DND-41 (cell line): ENCODE results near the gene CDPF1.

Experiments used
- EZH2 ChIP-seq: IDR thresholded peaks from 3 replicates; pipeline ENCODE4 v1.6.1; 2012; ENCODE audit warnings: borderline replicate concordance, low read depth, mild to moderate bottlenecking, moderate library complexity, low read length, inconsistent platforms; ENCODE audit not compliant: severe bottlenecking
- TF ChIP-seq, protein P1 (sequence below): IDR thresholded peaks from 2 replicates; pipeline ENCODE4 v1.5.1; 2012; ENCODE audit warnings: borderline replicate concordance, low read length, moderate library complexity, mild to moderate bottlenecking; ENCODE audit not compliant: poor library complexity, severe bottlenecking; ENCODE audit errors: extremely low read depth

DNA sequence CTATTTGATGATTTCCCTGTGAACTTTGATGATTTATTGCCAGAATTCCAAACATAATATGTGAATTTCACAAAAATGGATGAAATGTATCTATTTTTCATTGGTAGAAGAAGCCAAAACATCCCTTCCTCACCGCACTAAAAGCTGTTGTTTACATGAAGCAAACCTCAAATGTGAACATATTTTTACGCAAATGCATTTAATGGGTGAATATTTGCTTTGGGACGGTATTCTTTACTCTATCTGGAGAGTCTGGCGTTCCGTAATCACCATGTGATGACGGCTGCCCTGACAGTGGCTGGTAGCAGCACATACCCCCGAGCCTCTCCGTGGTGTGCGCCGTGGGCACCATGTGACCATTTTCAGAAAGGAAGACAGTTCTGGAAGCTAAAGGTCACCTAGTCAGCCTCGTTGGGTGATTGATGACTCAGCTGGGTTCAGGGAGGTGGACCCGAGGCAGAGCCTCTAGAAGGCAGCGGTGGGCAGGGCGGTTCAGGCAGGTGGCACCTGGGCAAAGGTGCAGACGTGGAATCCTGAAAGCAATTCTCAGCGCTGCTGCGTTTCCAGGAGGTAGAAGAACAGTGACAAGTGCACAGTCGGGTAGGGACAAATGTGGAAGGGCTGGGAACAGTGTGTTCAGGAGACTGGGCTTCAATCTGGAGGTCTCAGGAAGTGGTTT, 54.5 kb downstream of the CDPF1 start:
- TF ChIP-seq, protein P1, sequence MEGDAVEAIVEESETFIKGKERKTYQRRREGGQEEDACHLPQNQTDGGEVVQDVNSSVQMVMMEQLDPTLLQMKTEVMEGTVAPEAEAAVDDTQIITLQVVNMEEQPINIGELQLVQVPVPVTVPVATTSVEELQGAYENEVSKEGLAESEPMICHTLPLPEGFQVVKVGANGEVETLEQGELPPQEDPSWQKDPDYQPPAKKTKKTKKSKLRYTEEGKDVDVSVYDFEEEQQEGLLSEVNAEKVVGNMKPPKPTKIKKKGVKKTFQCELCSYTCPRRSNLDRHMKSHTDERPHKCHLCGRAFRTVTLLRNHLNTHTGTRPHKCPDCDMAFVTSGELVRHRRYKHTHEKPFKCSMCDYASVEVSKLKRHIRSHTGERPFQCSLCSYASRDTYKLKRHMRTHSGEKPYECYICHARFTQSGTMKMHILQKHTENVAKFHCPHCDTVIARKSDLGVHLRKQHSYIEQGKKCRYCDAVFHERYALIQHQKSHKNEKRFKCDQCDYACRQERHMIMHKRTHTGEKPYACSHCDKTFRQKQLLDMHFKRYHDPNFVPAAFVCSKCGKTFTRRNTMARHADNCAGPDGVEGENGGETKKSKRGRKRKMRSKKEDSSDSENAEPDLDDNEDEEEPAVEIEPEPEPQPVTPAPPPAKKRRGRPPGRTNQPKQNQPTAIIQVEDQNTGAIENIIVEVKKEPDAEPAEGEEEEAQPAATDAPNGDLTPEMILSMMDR, result no peak
- no peak for TF ChIP-seq EZH2
